Heart left ventricle (tissue), 13 donors: ENCODE measurements around the gene USP2.

Experiments
- CTCF ChIP-seq, 12 donors: fragments of 200-600 bp; sonication (generic) in 4 of 12; IDR thresholded peaks; one replicate each; pipeline versions ENCODE4 v1.5.0 to v1.8.0; 2018 to 2022; ENCODE audit warnings: antibody characterized with exemption in 12 of 12, mild to moderate bottlenecking in 5 of 12
- POLR2A ChIP-seq, 2 donors: fragments of 450-650 bp; IDR thresholded peaks; one replicate each; pipeline ENCODE4 v1.6.1; 2017; ENCODE audit warnings: antibody characterized with exemption in 2 of 2, mild to moderate bottlenecking in 2 of 2, moderate library complexity in 2 of 2
- donor health status: ischemic (EF 13 %, LVEDD 7.1; RV severe dilation, severe dysfunction).
- donor health status: DM: no; HTN: yes; CAD: no.
- donor health status: DM: no; HTN: no; CAD: no.
- donor health status: ischemic (EF 25% LVEDD 6.9; RV normal size, moderate dysfunction).
- donor health status: ischemic (EF 25% LVEDD 5.7; RV mildly dilated, moderate dysfunction).
- donor health status: ischemic (EF 35%, LVEDD 5.7; RV mildly dilated, moderate dysfunction).
- donor health status: nonischemic (EF 11% LVEDD 7.7; RV severe dilation, severe dysfunction).
- donor health status: DM: yes; HTN: yes; CAD: no.
- donor health status: PGD.
- donor health status: ischemic (EF 29% LVEDD 5.4; RV normal size, mild dysfunction).
- donor health status: nonischemic (EF 23%, LVEDD 6.1; RV moderate dilation, normal function).

GRCh38 chr11:119343726-119344125 lies 37.8 kb downstream of the USP2 start:
- TF ChIP-seq CTCF (IDR thresholded peaks at IDR 0.05) (no peak), POLR2A (IDR thresholded peaks at IDR 0.05) (no peak)
